IMR-90 (cell line): ENCODE measurements around the gene FMR1. TPM values are rescaled to one million over a fixed set of nuclear protein-coding genes. Genes with fewer than 3 reads are reported as not detected.

Experiments used
- ATAC-seq: fragments of 200-7000 bp; cut with Tn5 transposase; 2 replicates; pipeline ENCODE4 v1.9.1; 2020; ENCODE audit warnings: low read depth, mild to moderate bottlenecking, moderate library complexity
- BruUV-seq: library from RNA; stranded (reverse); fragments of 400-500 nt; replicated peaks from 2 replicates; lab custom pipeline; 2021; lab: Mats Ljungman, UMichigan
- CTCF ChIA-PET: fragments of 300-600 bp; formaldehyde crosslinking; extraction: SDS; loops from one replicate; lab custom pipeline; 2021; ENCODE audit warnings: antibody characterized with exemption; lab: Yijun Ruan, JAX
- POLR2A ChIA-PET: fragments of 300-600 bp; sonication (Branson Sonifier 250); formaldehyde crosslinking; loops from one replicate; lab custom pipeline; 2022; ENCODE audit warnings: antibody characterized with exemption; ENCODE audit not compliant: unreplicated experiment; lab: Charles Lee
- DNase-seq: peaks from one replicate; pipeline ENCODE4 v3.0.0; 2013
- H2AFZ ChIP-seq: replicated peaks from 2 replicates; pipeline ENCODE3; 2013; ENCODE audit warnings: low read length, mild to moderate bottlenecking; ENCODE audit not compliant: poor library complexity
- H2AK5ac ChIP-seq: 2 replicates; pipeline ENCODE4 v1.6.1; 2013; ENCODE audit warnings: low read depth, low read length, inconsistent platforms
- H2AK9ac ChIP-seq: replicated peaks from 2 replicates; pipeline ENCODE3; 2013; ENCODE audit warnings: mild to moderate bottlenecking, low read depth, low read length, moderate library complexity; ENCODE audit not compliant: poor library complexity
- H2BK120ac ChIP-seq: 2 replicates; pipeline ENCODE4 v1.6.1; 2013; ENCODE audit warnings: low read depth, low read length, inconsistent platforms
- H2BK15ac ChIP-seq: 3 replicates; pipeline ENCODE4 v1.6.1; 2013; ENCODE audit warnings: low read depth, low read length, inconsistent platforms
- H2BK20ac ChIP-seq: 2 replicates; pipeline ENCODE4 v1.6.1; 2013; ENCODE audit warnings: low read depth, mild to moderate bottlenecking, inconsistent platforms, low read length, moderate library complexity
- H2BK5ac ChIP-seq: 2 replicates; pipeline ENCODE4 v1.6.1; 2013; ENCODE audit warnings: mild to moderate bottlenecking, low read depth, low read length, inconsistent platforms; ENCODE audit not compliant: poor library complexity, severe bottlenecking
- H3K14ac ChIP-seq: replicated peaks from 2 replicates; pipeline ENCODE4 v1.6.1; 2013; ENCODE audit warnings: low read depth, low read length, inconsistent platforms
- H3K18ac ChIP-seq: 2 replicates; pipeline ENCODE4 v1.6.1; 2013; ENCODE audit warnings: low read depth, low read length, control low read depth
- H3K23ac ChIP-seq: 2 replicates; pipeline ENCODE4 v1.6.1; 2013; ENCODE audit warnings: low read depth, low read length, inconsistent platforms
- H3K27ac ChIP-seq: 2 replicates; pipeline ENCODE4 v1.5.1; 2013; ENCODE audit warnings: mild to moderate bottlenecking, control low read depth, low read length; ENCODE audit not compliant: insufficient read depth
- H3K27me3 ChIP-seq: 2 replicates; pipeline ENCODE4 v1.6.1; 2013; ENCODE audit warnings: low read length; ENCODE audit not compliant: control insufficient read depth, insufficient read depth
- H3K36me3 ChIP-seq: 2 replicates; pipeline ENCODE4 v1.6.1; 2013; ENCODE audit warnings: low read length, mixed read lengths; ENCODE audit not compliant: control insufficient read depth, insufficient read depth
- H3K4ac ChIP-seq: 2 replicates; pipeline ENCODE4 v1.6.1; 2013; ENCODE audit warnings: low read depth, low read length, inconsistent platforms
- H3K4me1 ChIP-seq: 2 replicates; pipeline ENCODE4 v1.6.1; 2013; ENCODE audit warnings: low read length, mixed read lengths; ENCODE audit not compliant: control insufficient read depth, insufficient read depth
- H3K4me2 ChIP-seq: 2 replicates; pipeline ENCODE4 v1.6.1; 2013; ENCODE audit warnings: low read depth, mild to moderate bottlenecking, control low read depth, low read length, moderate library complexity
- H3K4me3 ChIP-seq: 2 replicates; pipeline ENCODE4 v1.5.1; 2013; ENCODE audit warnings: low read depth, mild to moderate bottlenecking, control low read depth, low read length, moderate library complexity; ENCODE audit not compliant: insufficient read depth
- H3K56ac ChIP-seq: 2 replicates; pipeline ENCODE4 v1.6.1; 2013; ENCODE audit warnings: low read length, inconsistent platforms; ENCODE audit not compliant: insufficient read depth; ENCODE audit errors: extremely low read depth
- H3K79me1 ChIP-seq, 2 experiments: 2 replicates each; pipeline ENCODE4 v1.6.1; 2013; ENCODE audit warnings: low read length in 2 of 2, inconsistent platforms in 1 of 2, low read depth in 1 of 2
- H3K9ac ChIP-seq: 2 replicates; pipeline ENCODE4 v1.6.1; 2013; ENCODE audit warnings: low read depth, low read length, control low read depth
- H3K9me1 ChIP-seq: 2 replicates; pipeline ENCODE4 v1.6.1; 2013; ENCODE audit warnings: low read length, inconsistent platforms; ENCODE audit not compliant: insufficient read depth
- H3K9me3 ChIP-seq: 2 replicates; pipeline ENCODE4 v1.6.1; 2013; ENCODE audit warnings: low read length; ENCODE audit not compliant: control insufficient read depth, insufficient read depth
- H4K20me1 ChIP-seq: 2 replicates; pipeline ENCODE4 v1.6.1; 2013; ENCODE audit warnings: low read length, inconsistent platforms; ENCODE audit not compliant: insufficient read depth
- H4K5ac ChIP-seq: 2 replicates; pipeline ENCODE4 v1.6.1; 2013; ENCODE audit warnings: mild to moderate bottlenecking, low read depth, low read length, control low read depth
- H4K8ac ChIP-seq, 2 experiments: 2 replicates each; pipeline ENCODE4 v1.6.1; 2013; ENCODE audit warnings: low read depth in 2 of 2, low read length in 2 of 2, control low read depth in 1 of 2, inconsistent platforms in 1 of 2
- H4K91ac ChIP-seq: 2 replicates; pipeline ENCODE4 v1.6.1; 2013; ENCODE audit warnings: low read depth, low read length, inconsistent platforms; ENCODE audit not compliant: insufficient read depth
- CEBPB ChIP-seq: IDR thresholded peaks from 2 replicates; pipeline ENCODE4 v1.6.1; 2012; ENCODE audit warnings: low read depth, low read length, improper control_type of control experiment
- CTCF ChIP-seq: conservative IDR thresholded peaks from 2 replicates; pipeline ENCODE4 v1.5.1; 2012; ENCODE audit warnings: mild to moderate bottlenecking, low read depth, low read length, improper control_type of control experiment
- MAZ ChIP-seq: IDR thresholded peaks from 2 replicates; pipeline ENCODE4 v1.6.1; 2012; ENCODE audit warnings: low read depth, mild to moderate bottlenecking, low read length, improper control_type of control experiment, moderate library complexity, borderline replicate concordance
- MXI1 ChIP-seq: IDR thresholded peaks from 2 replicates; pipeline ENCODE4 v1.6.1; 2012; ENCODE audit warnings: low read depth, mild to moderate bottlenecking, low read length, moderate library complexity, borderline replicate concordance
- POLR2A ChIP-seq: IDR thresholded peaks from 2 replicates; pipeline ENCODE4 v1.6.1; 2012; ENCODE audit warnings: mild to moderate bottlenecking, low read depth, low read length
- RAD21 ChIP-seq: IDR thresholded peaks from 2 replicates; pipeline ENCODE4 v1.6.1; 2012; ENCODE audit warnings: low read length, improper control_type of control experiment
- RCOR1 ChIP-seq: IDR thresholded peaks from 2 replicates; pipeline ENCODE4 v1.6.1; 2012; ENCODE audit warnings: mild to moderate bottlenecking, low read length, improper control_type of control experiment; ENCODE audit not compliant: insufficient replicate concordance
- USF2 ChIP-seq: fragments of 150-350 bp; IDR thresholded peaks from 2 replicates; pipeline ENCODE4 v1.6.1; 2017; ENCODE audit warnings: mild to moderate bottlenecking, antibody characterized with exemption, low read length, low read depth
- WGBS, 2 experiments: methylation state at CpG; one replicate each; pipeline versions ENCODE4 v1.1.5 to v1.1.7; 2013; ENCODE audit warnings: missing lambda C conversion rate in 2 of 2; ENCODE audit not compliant: insufficient read length in 1 of 2; ENCODE audit errors: extremely low coverage in 2 of 2; 5-methylcytosine and 5-hydroxymethylcytosine counted together
- dilution Hi-C: fragments of 300-500 bp; cut with HindIII; formaldehyde crosslinking; loops from one replicate; pipeline ENCODE4 v1.14.3; 2018; ENCODE audit warnings: low sequenced_read_pairs; ENCODE audit not compliant: unreplicated experiment
- in situ Hi-C: fragments of 300-500 bp; cut with MboI; formaldehyde crosslinking; loops from 3 replicates; pipeline ENCODE4 v1.14.3; 2019; ENCODE audit warnings: low sequenced_read_pairs, inconsistent platforms, mixed read lengths
- intact Hi-C: fragments of 100-400 bp; cut with micrococcal nuclease; formaldehyde crosslinking; loops from 2 replicates; pipeline ENCODE4 v1.10.0; 2022
- polyA plus RNA-seq, 3 experiments: library from polyadenylated mRNA; depleted of rRNA; stranded (reverse); fragments of >200 nt; gene quantifications; 2 replicates each; pipeline ENCODE4 v1.2.3, GENCODE V29; 2012; ENCODE audit warnings: low replicate concordance in 1 of 3
- total RNA-seq: library from RNA; depleted of rRNA; stranded (reverse); fragments of >200 nt; gene quantifications from 2 replicates; pipeline ENCODE4 v1.2.3, GENCODE V29; 2012

Gene FMR1
- total and polyA plus RNA-seq, 2 of the 4 experiments (the other 2 are of a cell fraction): 12.2 to 17.6 TPM

GRCh38 chrX:147960722-147961121 is 49.0 kb downstream of the FMR1 start:
- Histone ChIP-seq H3K9me3 (no peaks in the 10 kb centered on the region), H3K23ac (no peak overlapping the region), H4K5ac (no peak overlapping the region), H3K27me3 (no peaks in the 10 kb centered on the region), H2BK120ac (no peak overlapping the region), H3K14ac (no peak overlapping the region), H2AK9ac (no peak overlapping the region), H3K36me3 (no peaks in the 10 kb centered on the region), H4K20me1 (no peaks in the 10 kb centered on the region), H3K4me3 (no peak overlapping the region), H3K4me1 (no peaks in the 10 kb centered on the region), H4K8ac (no peak overlapping the region), H3K27ac (no peak overlapping the region), H4K91ac (no peak overlapping the region), H2AFZ (no peak overlapping the region), H3K4me2 (no peak overlapping the region), H2AK5ac (no peak overlapping the region), H3K9ac (no peak overlapping the region), H2BK20ac (no peak overlapping the region), H3K18ac (no peak overlapping the region), H3K79me1 (no peaks in the 10 kb centered on the region), H3K4ac (no peak overlapping the region), H3K9me1 (no peaks in the 10 kb centered on the region), H3K56ac (no peak overlapping the region), H2BK5ac (no peak overlapping the region), H2BK15ac (no peak overlapping the region)
- POLR2A ChIA-PET: no interaction called here
- no TSS peak for BruUV-seq
- CTCF ChIA-PET: no interaction called here
- dilution Hi-C loops (no loop called here), intact Hi-C loops (no loop called here), in situ Hi-C loops (no loop called here)
- no peak for TF ChIP-seq MXI1
- no peak for TF ChIP-seq POLR2A
- no peak for TF ChIP-seq RCOR1
- TF ChIP-seq RAD21: no peak
- no peak for TF ChIP-seq MAZ
- TF ChIP-seq CEBPB: no peak
- TF ChIP-seq USF2: no peak
- TF ChIP-seq CTCF: no peak
- WGBS, 2 experiments: no CpG with 5 or more reads among the region's 2 CpGs
- ATAC-seq (no peak), DNase-seq (no peak)
